ENCODE results near the gene GPR39.
"Not testable (repeated sequence)": the region's sequence is repeated elsewhere in the genome, so short reads cannot be mapped to it uniquely, and the experiment has no call there.

GPR39 gene

GRCh38 chr2:132416723-132417395, at the start of gene GPR39:
Gene GPR39, plus strand, starts transcription at chr2:132416805.
- DNase-seq (ENCODE audit: low read depth in 3 of 3) = no peak

GRCh38 chr2:132368191-132368590, 48.4 kb upstream of the GPR39 start:
- DNase-seq (ENCODE audit: low read depth in 3 of 3) = no peak

- no peak for DNase-seq (ENCODE audit: low read depth in 3 of 3)
Measured at GRCh38 chr2:132372276-132372675, 44.3 kb upstream of the GPR39 start.

GRCh38 chr2:132373391-132374135, 43.0 kb upstream of the GPR39 start:
- DNase-seq (ENCODE audit: low read depth in 3 of 3) = no peak

GRCh38 chr2:132374151-132374550, 42.5 kb upstream of the GPR39 start:
- no peak for DNase-seq (ENCODE audit: low read depth in 3 of 3)

GRCh38 chr2:132374551-132374950, 42.1 kb upstream of the GPR39 start:
- no peak for DNase-seq (ENCODE audit: low read depth in 3 of 3)

GRCh38 chr2:132374961-132375360, 41.6 kb upstream of the GPR39 start:
- DNase-seq (ENCODE audit: low read depth in 3 of 3) = no peak

GRCh38 chr2:132381376-132381775, 35.2 kb upstream of the GPR39 start:
- no peak for DNase-seq (ENCODE audit: low read depth in 3 of 3)

- DNase-seq (ENCODE audit: low read depth in 3 of 3) = no peak
Measured at GRCh38 chr2:132383956-132384355, 32.6 kb upstream of the GPR39 start.

- no peak for DNase-seq (ENCODE audit: low read depth in 3 of 3)
Measured at GRCh38 chr2:132384491-132385151, 32.0 kb upstream of the GPR39 start.

GRCh38 chr2:132387126-132387525, 29.5 kb upstream of the GPR39 start:
- DNase-seq (ENCODE audit: low read depth in 3 of 3) = no peak

GRCh38 chr2:132390076-132390475, 26.5 kb upstream of the GPR39 start:
- no peak for DNase-seq (ENCODE audit: low read depth in 3 of 3)

- DNase-seq (ENCODE audit: low read depth in 3 of 3) = no peak
Measured at GRCh38 chr2:132391378-132391777, 25.2 kb upstream of the GPR39 start.

- DNase-seq (ENCODE audit: low read depth in 3 of 3) = no peak
Measured at GRCh38 chr2:132392221-132392620, 24.4 kb upstream of the GPR39 start.

- DNase-seq (ENCODE audit: low read depth in 3 of 3) = no peak
Measured at GRCh38 chr2:132392879-132393278, 23.7 kb upstream of the GPR39 start.

- DNase-seq (ENCODE audit: low read depth in 3 of 3) = not testable (repeated sequence)
Measured at GRCh38 chr2:132397042-132397441, 19.6 kb upstream of the GPR39 start.

GRCh38 chr2:132400169-132400900, 16.3 kb upstream of the GPR39 start:
- DNase-seq (ENCODE audit: low read depth in 3 of 3) = no peak

GRCh38 chr2:132400901-132401240, 15.7 kb upstream of the GPR39 start:
- no peak for DNase-seq (ENCODE audit: low read depth in 3 of 3)

- no peak for DNase-seq (ENCODE audit: low read depth in 3 of 3)
Measured at GRCh38 chr2:132401326-132401725, 15.3 kb upstream of the GPR39 start.

GRCh38 chr2:132403146-132403545, 13.5 kb upstream of the GPR39 start:
- no peak for DNase-seq (ENCODE audit: low read depth in 3 of 3)

- no peak for DNase-seq (ENCODE audit: low read depth in 3 of 3)
Measured at GRCh38 chr2:132404056-132404455, 12.5 kb upstream of the GPR39 start.

GRCh38 chr2:132407784-132408183, 8.8 kb upstream of the GPR39 start:
- DNase-seq (ENCODE audit: low read depth in 3 of 3) = no peak
